Trophoblast cell (in vitro differentiated cells and primary cell): ENCODE data around the gene PTGFRN.
A peak's percentile ranks its signal among the peaks of the same experiment; 100 is the strongest.

Experiments used
- DNase-seq, 2 donors: peaks; one replicate each; pipeline ENCODE4 v3.0.0-alpha.2; 2016
- H2AFZ ChIP-seq: 2 replicates; pipeline ENCODE4 v1.6.1; 2013; ENCODE audit warnings: low read length, moderate library complexity, mild to moderate bottlenecking; ENCODE audit not compliant: insufficient read depth, poor library complexity
- H2AK5ac ChIP-seq: 2 replicates; pipeline ENCODE4 v1.6.1; 2013; ENCODE audit warnings: mild to moderate bottlenecking, low read length
- H2BK120ac ChIP-seq: 2 replicates; pipeline ENCODE4 v1.6.1; 2013; ENCODE audit warnings: low read length, mild to moderate bottlenecking, moderate library complexity; ENCODE audit not compliant: insufficient read depth, poor library complexity
- H2BK12ac ChIP-seq: 2 replicates; pipeline ENCODE4 v1.6.1; 2013; ENCODE audit warnings: mild to moderate bottlenecking, low read length, moderate library complexity
- H2BK5ac ChIP-seq: 2 replicates; pipeline ENCODE4 v1.6.1; 2013; ENCODE audit warnings: low read length, low read depth, moderate library complexity, mild to moderate bottlenecking; ENCODE audit not compliant: poor library complexity
- H3K14ac ChIP-seq: 2 replicates; pipeline ENCODE4 v1.6.1; 2013; ENCODE audit warnings: mild to moderate bottlenecking, low read length
- H3K18ac ChIP-seq: 2 replicates; pipeline ENCODE4 v1.6.1; 2013; ENCODE audit warnings: mild to moderate bottlenecking, low read length
- H3K23ac ChIP-seq: 2 replicates; pipeline ENCODE4 v1.6.1; 2013; ENCODE audit warnings: low read length
- H3K27ac ChIP-seq: 2 replicates; pipeline ENCODE4 v1.5.1; 2013; ENCODE audit warnings: low read depth, mild to moderate bottlenecking, inconsistent platforms, low read length, moderate library complexity
- H3K27me3 ChIP-seq: 2 replicates; pipeline ENCODE4 v1.6.1; 2013; ENCODE audit warnings: inconsistent platforms, mild to moderate bottlenecking, low read length, moderate library complexity; ENCODE audit not compliant: insufficient read depth
- H3K36me3 ChIP-seq, 2 experiments: 1 replicate in 1 of 2; 2 replicates in 1 of 2; pipeline ENCODE4 v1.6.1; 2013; ENCODE audit warnings: low read length in 2 of 2, mild to moderate bottlenecking in 2 of 2, moderate library complexity in 1 of 2; ENCODE audit not compliant: insufficient read depth in 2 of 2, control insufficient read depth in 1 of 2
- H3K4ac ChIP-seq: 2 replicates; pipeline ENCODE4 v1.6.1; 2013; ENCODE audit warnings: low read depth, mild to moderate bottlenecking, low read length, moderate library complexity
- H3K4me1 ChIP-seq, 2 experiments: 1 replicate in 1 of 2; 2 replicates in 1 of 2; pipeline ENCODE4 v1.6.1; 2013; ENCODE audit warnings: low read length in 2 of 2, mild to moderate bottlenecking in 2 of 2, moderate library complexity in 1 of 2; ENCODE audit not compliant: insufficient read depth in 2 of 2, control insufficient read depth in 1 of 2
- H3K4me2 ChIP-seq: 2 replicates; pipeline ENCODE4 v1.6.1; 2013; ENCODE audit warnings: inconsistent platforms, mild to moderate bottlenecking, low read length, moderate library complexity
- H3K4me3 ChIP-seq: 2 replicates; pipeline ENCODE4 v1.5.1; 2013; ENCODE audit warnings: mild to moderate bottlenecking, low read depth, low read length, inconsistent platforms
- H3K79me1 ChIP-seq: one replicate; pipeline ENCODE4 v1.6.1; 2013; ENCODE audit warnings: low read length
- H3K79me2 ChIP-seq: 2 replicates; pipeline ENCODE4 v1.6.1; 2013; ENCODE audit warnings: low read length, mild to moderate bottlenecking; ENCODE audit not compliant: control insufficient read depth, insufficient read depth, poor library complexity
- H3K9ac ChIP-seq: 2 replicates; pipeline ENCODE4 v1.6.1; 2013; ENCODE audit warnings: mild to moderate bottlenecking, low read length
- H3K9me3 ChIP-seq: 2 replicates; pipeline ENCODE4 v1.6.1; 2013; ENCODE audit warnings: low read depth, mild to moderate bottlenecking, control low read depth, inconsistent platforms, low read length; ENCODE audit not compliant: insufficient read depth
- H4K12ac ChIP-seq: 2 replicates; pipeline ENCODE4 v1.6.1; 2013; ENCODE audit warnings: low read depth, mild to moderate bottlenecking, low read length, moderate library complexity
- H4K8ac ChIP-seq: 2 replicates; pipeline ENCODE4 v1.6.1; 2013; ENCODE audit warnings: low read depth, mild to moderate bottlenecking, low read length, moderate library complexity
- H4K91ac ChIP-seq: one replicate; pipeline ENCODE4 v1.6.1; 2013; ENCODE audit warnings: low read depth, mild to moderate bottlenecking, low read length, moderate library complexity
- WGBS: extraction: QIAGEN DNeasy Blood & Tissue Kit; methylation state at CpG from one replicate; pipeline ENCODE4 v1.1.7; 2013; ENCODE audit warnings: missing lambda C conversion rate; ENCODE audit not compliant: insufficient read length, insufficient coverage; ENCODE audit errors: extremely low coverage; 5-methylcytosine and 5-hydroxymethylcytosine counted together

PTGFRN gene

GRCh38 chr1:116908820-116909511, 750 bp upstream of the PTGFRN start:
- H3K4me3 ChIP-seq, result no peak overlapping the region
- peak overlapping the region; percentile 88 for H3K18ac ChIP-seq
- H2BK5ac ChIP-seq, result peak overlapping the region; percentile 63
- peak overlapping the region; percentile 76 for H4K91ac ChIP-seq
- H3K9ac ChIP-seq, result peak overlapping the region; percentile 41
- DNase-seq, result no peak
- peak overlapping the region; percentile 56 for H2AK5ac ChIP-seq
- H3K14ac ChIP-seq, result peak overlapping the region; percentile 80
- H3K27ac ChIP-seq, result peak overlapping the region; percentile 37
- no peaks in the 10 kb centered on the region for H3K27me3 ChIP-seq
- H2BK120ac ChIP-seq, result peak overlapping the region; percentile 35
- H3K23ac ChIP-seq, result peak overlapping the region; percentile 77
- peak overlapping the region; percentile 79 for H2AFZ ChIP-seq
- H3K36me3 ChIP-seq, result no peaks in the 10 kb centered on the region
- H3K9me3 ChIP-seq, result no peaks in the 10 kb centered on the region
- no CpG with 5 or more reads among the region's 13 CpGs for WGBS
- peak overlapping the region; percentile 88 for H2BK12ac ChIP-seq
- peak overlapping the region; percentile 94 for H4K8ac ChIP-seq
- H3K4me2 ChIP-seq, result peak overlapping the region; percentile 92
- H4K12ac ChIP-seq, result peak overlapping the region; percentile 96
- peak overlapping the region; percentile 35 for H3K4ac ChIP-seq
- peaks cover 20% of the 10 kb centered on the region for H3K79me1 ChIP-seq
- H3K79me2 ChIP-seq, result peaks cover 15% of the 10 kb centered on the region
- H3K4me1 ChIP-seq, result peaks cover 26 to 28% of the 10 kb centered on the region in 2 experiments

- Histone ChIP-seq H2BK120ac (peak overlapping the region; percentile 87), H3K9me3 (no peaks in the 10 kb centered on the region), H3K4me3 (peak overlapping the region; percentile 84), H2BK5ac (peak overlapping the region; percentile 85), H3K27ac (peak overlapping the region; percentile 95), H3K4me2 (peak overlapping the region; percentile 92), H3K27me3 (no peaks in the 10 kb centered on the region), H3K36me3 (no peaks in the 10 kb centered on the region), H2AK5ac (no peak overlapping the region), H2BK12ac (peak overlapping the region; percentile 20), H2AFZ (peak overlapping the region; percentile 79), H3K4me1 (peaks cover 26% of the 10 kb centered on the region in 2 experiments), H4K12ac (peak overlapping the region; percentile 73), H4K8ac (peak overlapping the region; percentile 94), H4K91ac (peak overlapping the region; percentile 84), H3K9ac (peak overlapping the region; percentile 52), H3K18ac (peak overlapping the region; percentile 97), H3K79me1 (peaks cover 17% of the 10 kb centered on the region), H3K23ac (no peak overlapping the region), H3K4ac (peak overlapping the region; percentile 91), H3K14ac (peak overlapping the region; percentile 83), H3K79me2 (peaks cover 15% of the 10 kb centered on the region)
- no CpG with 5 or more reads among the region's 64 CpGs for WGBS
- peak; percentile 24 to 65 for DNase-seq
Measured at GRCh38 chr1:116910379-116911187, 867 bp downstream of the PTGFRN start.

DNA sequence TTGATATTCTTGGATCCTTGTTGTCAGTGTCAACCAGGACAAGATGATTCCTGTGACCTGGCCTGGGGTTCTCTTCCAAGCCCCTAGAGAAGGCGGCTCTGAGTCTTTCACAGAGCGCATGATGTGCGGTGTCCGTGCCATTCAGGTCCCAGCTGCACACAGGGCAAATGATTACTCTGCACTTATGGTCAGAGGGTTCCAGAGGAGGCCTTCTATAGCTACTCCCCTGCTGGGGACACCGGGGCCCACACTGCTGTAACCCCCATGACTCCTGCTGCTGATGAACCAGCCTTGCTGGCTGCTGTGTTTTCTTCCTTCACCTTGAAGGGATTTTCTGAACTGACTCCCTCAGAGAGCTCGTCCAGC, 1.5 kb downstream of the PTGFRN start:
- no peak overlapping the region for H4K8ac ChIP-seq
- no peak overlapping the region for H2BK12ac ChIP-seq
- no peak overlapping the region for H2BK5ac ChIP-seq
- H3K4me3 ChIP-seq, result peak overlapping the region; percentile 18
- H3K27ac ChIP-seq, result no peak overlapping the region
- H3K79me2 ChIP-seq, result peaks cover 15% of the 10 kb centered on the region
- peaks cover 17% of the 10 kb centered on the region for H3K79me1 ChIP-seq
- peak overlapping the region; percentile 97 for H3K18ac ChIP-seq
- H3K23ac ChIP-seq, result no peak overlapping the region
- H2AFZ ChIP-seq, result no peak overlapping the region
- H2AK5ac ChIP-seq, result no peak overlapping the region
- H4K91ac ChIP-seq, result no peak overlapping the region
- no peak for DNase-seq
- peak overlapping the region; percentile 92 for H3K4me2 ChIP-seq
- no peak overlapping the region for H2BK120ac ChIP-seq
- no peaks in the 10 kb centered on the region for H3K9me3 ChIP-seq
- peak overlapping the region; percentile 16 for H3K14ac ChIP-seq
- H3K4ac ChIP-seq, result peak overlapping the region; percentile 2
- no peak overlapping the region for H4K12ac ChIP-seq
- WGBS, result no CpG with 5 or more reads among the region's 6 CpGs
- H3K36me3 ChIP-seq, result no peaks in the 10 kb centered on the region
- peak overlapping the region; percentile 52 for H3K9ac ChIP-seq
- peaks cover 26 to 27% of the 10 kb centered on the region in 2 experiments for H3K4me1 ChIP-seq
- H3K27me3 ChIP-seq, result no peaks in the 10 kb centered on the region

DNA sequence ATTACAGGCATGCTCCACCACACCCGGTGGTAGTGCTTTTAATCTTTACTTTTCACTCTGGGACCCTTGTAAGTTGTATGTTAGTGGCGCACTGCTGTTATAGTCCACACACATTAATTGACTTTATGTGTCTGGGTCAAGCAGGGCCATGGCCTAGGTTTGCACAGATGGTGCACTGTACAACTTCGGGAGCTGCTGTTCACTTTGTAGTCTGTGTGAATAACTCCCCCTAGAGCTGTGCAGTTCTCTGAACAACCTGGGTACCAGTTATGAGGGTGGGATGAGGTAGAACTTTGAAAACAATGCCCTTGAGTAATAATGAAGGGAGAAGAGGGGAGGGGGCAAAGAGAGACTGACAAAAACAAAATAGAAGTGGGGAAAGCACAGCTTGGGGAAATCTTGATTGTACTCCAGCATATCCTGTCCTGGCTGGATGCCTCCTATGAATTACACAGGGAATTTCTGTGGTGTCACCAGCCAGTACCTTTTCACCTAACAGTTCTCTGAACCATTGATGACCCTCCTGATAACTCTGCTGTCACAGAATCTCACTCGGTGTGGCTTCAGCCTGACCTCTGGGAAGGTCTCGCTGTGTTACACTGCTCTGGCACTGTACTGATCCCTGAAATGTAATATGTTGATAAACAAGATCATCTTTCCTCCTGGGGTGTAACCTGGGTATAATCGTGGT, 2.2 kb downstream of the PTGFRN start:
- H3K23ac ChIP-seq, result no peak overlapping the region
- no CpG with 5 or more reads among the region's 6 CpGs for WGBS

More for the DNA sequence above, 2.2 kb downstream of the PTGFRN start:
- Histone ChIP-seq H3K4ac (no peak overlapping the region), H3K27me3 (no peaks in the 10 kb centered on the region), H2BK120ac (no peak overlapping the region), H3K4me2 (peak overlapping the region; percentile 92), H3K79me2 (peaks cover 15% of the 10 kb centered on the region), H3K4me1 (peaks cover 21 to 26% of the 10 kb centered on the region in 2 experiments), H4K8ac (no peak overlapping the region), H3K27ac (no peak overlapping the region), H2AK5ac (no peak overlapping the region), H3K9me3 (no peaks in the 10 kb centered on the region), H4K91ac (no peak overlapping the region), H3K14ac (no peak overlapping the region), H3K36me3 (no peaks in the 10 kb centered on the region), H3K4me3 (no peak overlapping the region), H2AFZ (no peak overlapping the region), H4K12ac (no peak overlapping the region), H2BK12ac (no peak overlapping the region), H2BK5ac (no peak overlapping the region), H3K18ac (peak overlapping the region; percentile 17), H3K79me1 (peaks cover 17% of the 10 kb centered on the region), H3K9ac (peak overlapping the region; percentile 31)
- no peak for DNase-seq
